ENCODE measurements around the gene BRPF3. TPM values are rescaled to one million over a fixed set of nuclear protein-coding genes. Genes with fewer than 3 reads are reported as not detected.

Gene BRPF3
- polyA plus RNA-seq, 4 donors, result 45.1 to 55.7 (median 52.9) TPM

DNA sequence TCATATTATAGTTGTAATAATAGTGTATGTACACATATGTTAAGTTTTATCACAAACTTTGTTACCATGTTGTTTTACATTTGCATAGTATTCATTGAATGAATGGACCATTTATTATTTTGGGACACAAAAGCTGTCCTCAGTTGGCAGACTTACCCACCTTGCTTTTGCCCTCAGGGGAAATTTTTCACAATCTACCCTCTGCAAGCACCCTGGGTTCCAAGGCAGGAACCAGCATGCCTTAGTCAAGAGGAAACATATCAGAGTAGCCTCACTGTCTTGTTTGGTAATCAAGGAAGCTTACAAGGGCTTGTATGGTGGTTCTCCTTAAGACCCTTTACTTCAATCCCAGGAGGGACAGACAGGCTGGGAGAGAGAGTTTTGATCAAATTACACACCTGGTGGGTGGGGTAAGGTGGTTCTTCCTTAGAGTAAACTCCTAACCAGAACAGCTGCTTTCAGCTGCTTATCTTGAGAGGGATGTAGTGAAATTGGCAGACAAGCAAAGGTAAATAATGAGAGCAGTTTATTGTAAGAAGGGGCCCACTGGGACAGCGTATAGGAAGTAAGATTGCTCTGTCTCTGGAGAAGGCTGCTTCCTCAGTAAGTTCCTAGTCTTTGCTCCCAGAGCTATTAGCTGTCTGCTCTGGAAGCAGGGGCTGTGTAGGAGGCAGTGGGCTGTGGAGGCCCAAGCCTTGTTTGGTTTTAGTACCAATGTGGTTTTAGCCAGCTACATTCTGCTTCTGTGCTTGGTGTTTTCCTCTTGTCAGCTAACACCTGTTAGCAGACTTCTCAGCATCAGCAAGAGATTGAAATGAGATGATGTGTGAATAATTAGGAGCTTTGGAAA, 31.1 kb downstream of the BRPF3 start:
- DNase-seq (ENCODE audit: low read depth in 4 of 4, low spot score in 3 of 4), result no peak

- DNase-seq (ENCODE audit: low read depth in 4 of 4, low spot score in 3 of 4), result no peak
These were observed 32.7 kb downstream of the BRPF3 start for GRCh38 chr6:36229223-36229622.

- DNase-seq (ENCODE audit: low read depth in 4 of 4, low spot score in 3 of 4), result no peak
These were observed 33.8 kb downstream of the BRPF3 start for GRCh38 chr6:36230371-36230770.

DNA sequence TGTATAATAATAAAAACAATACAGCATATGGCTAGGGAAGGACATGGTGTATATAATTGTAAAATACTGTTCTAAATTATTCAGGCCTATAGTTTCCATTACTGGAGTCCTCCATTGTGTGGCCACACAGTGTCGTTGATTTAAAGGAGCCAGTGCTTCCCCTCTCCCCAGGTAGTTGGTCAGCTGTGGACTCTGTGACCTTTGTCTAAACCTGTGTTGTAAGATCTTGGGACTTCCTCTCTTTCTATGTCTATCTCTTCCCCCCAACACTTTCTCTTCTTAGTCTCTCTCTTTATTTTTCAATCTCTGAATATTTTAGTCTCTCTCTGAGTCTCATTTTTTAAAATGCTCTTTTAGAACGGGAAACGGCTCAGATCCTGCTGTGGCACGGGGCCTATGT, 35.6 kb downstream of the BRPF3 start:
- DNase-seq (ENCODE audit: low read depth in 4 of 4, low spot score in 3 of 4), result no peak

- DNase-seq (ENCODE audit: low read depth in 4 of 4, low spot score in 3 of 4), result no peak
These were observed 38.8 kb downstream of the BRPF3 start for GRCh38 chr6:36235309-36235708.

- no peak for DNase-seq (ENCODE audit: low read depth in 4 of 4, low spot score in 3 of 4)
These were observed 39.3 kb downstream of the BRPF3 start for GRCh38 chr6:36235862-36236261.

- no peak for DNase-seq (ENCODE audit: low read depth in 4 of 4, low spot score in 3 of 4)
These were observed 43.2 kb downstream of the BRPF3 start for GRCh38 chr6:36239774-36240173.

DNA sequence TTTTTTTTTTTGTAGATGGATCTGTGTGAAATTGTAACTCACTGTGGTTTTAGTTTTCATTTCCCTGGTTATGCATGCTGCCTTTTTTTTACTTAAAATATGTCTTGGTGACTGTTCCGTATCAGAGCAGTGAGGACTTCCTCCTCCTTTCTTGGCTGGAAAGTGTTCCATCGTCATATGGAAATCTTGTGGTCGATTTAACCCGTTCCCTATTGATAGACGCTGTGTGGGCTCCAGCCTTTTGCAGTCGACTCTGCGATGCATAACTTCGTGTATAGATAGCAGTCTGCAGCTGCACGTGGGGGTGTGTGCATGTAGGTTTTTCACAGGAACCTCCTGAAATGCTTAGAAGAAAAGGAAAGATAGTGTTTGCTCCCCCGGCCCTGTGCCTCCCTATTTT, 45.2 kb downstream of the BRPF3 start:
- no peak for DNase-seq (ENCODE audit: low read depth in 4 of 4, low spot score in 3 of 4)

- no peak for DNase-seq (ENCODE audit: low read depth in 4 of 4, low spot score in 3 of 4)
These were observed 45.6 kb downstream of the BRPF3 start for GRCh38 chr6:36242161-36242560.

DNA sequence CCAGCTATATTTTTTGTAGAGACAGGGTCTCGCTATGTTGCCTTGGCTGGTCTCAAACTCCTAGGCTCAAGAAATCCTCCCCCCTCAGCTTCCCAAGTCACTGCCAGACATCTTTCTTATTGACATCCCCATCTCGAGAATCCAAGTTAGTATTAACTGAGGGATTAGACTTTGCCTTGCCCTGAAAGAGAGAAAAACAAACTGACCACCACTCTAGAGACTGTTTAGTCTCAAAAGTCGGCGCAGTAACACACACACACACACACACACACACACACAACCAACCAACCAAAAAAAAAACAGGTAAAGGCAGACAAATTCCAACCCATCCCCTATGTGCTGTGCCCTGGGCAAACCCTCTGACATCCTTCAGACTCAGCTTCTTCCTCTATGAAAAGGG, 46.1 kb downstream of the BRPF3 start:
- peak in 1 of 4 donors; percentile 25 for DNase-seq (ENCODE audit: low read depth in 4 of 4, low spot score in 3 of 4)

GRCh38 chr6:36243562-36244212, 47.1 kb downstream of the BRPF3 start:
- DNase-seq (ENCODE audit: low read depth in 4 of 4, low spot score in 3 of 4), result no peak

- DNase-seq (ENCODE audit: low read depth in 4 of 4, low spot score in 3 of 4), result peak in 1 of 4 donors; percentile 29
These were observed 48.2 kb downstream of the BRPF3 start for GRCh38 chr6:36244641-36245280.

- no peak for DNase-seq (ENCODE audit: low read depth in 4 of 4, low spot score in 3 of 4)
These were observed 49.1 kb downstream of the BRPF3 start for GRCh38 chr6:36245572-36246061.

DNA sequence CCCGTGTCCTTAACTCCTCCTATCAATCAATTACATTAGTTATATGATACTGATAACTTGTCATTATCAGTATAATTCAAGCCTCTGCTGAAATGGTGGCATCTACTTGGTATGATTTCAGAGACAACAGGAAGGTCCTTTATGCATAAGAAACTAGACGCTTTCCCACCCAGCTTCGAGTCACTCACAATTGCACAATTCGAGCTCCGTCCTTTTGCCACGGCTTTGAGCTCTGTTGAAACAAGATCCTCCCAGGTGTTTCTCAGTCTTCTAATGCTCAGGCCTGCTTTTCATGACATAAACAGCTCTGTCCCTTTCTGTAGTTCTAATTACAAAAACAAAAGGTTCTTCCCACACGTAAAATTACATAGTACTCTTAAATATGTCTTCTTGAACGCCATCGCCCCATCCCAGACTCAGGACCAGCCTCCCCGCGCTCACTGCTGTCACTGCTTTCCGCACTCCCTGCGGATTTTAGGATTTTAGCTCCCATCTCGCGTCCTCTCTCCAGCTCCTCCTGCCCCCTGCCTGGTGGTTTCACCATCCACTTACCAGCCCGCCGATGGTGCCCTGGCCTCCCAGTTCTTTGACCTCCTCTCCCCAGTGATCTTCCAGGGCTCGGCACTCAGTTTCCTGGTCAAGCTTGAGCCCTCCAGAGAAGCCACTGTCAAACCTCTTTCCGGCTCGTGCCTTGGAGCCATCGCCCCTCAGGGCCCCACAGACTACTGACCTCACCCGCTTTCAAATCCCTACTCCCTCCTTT, 50.1 kb downstream of the BRPF3 start:
- no peak for DNase-seq (ENCODE audit: low read depth in 4 of 4, low spot score in 3 of 4)

GRCh38 chr6:36247693-36248092, 51.1 kb downstream of the BRPF3 start:
- no peak for DNase-seq (ENCODE audit: low read depth in 4 of 4, low spot score in 3 of 4)

- DNase-seq (ENCODE audit: low read depth in 4 of 4, low spot score in 3 of 4), result no peak
These were observed 52.4 kb downstream of the BRPF3 start for GRCh38 chr6:36248980-36249379.

GRCh38 chr6:36249536-36249935, 53.0 kb downstream of the BRPF3 start:
- no peak for DNase-seq (ENCODE audit: low read depth in 4 of 4, low spot score in 3 of 4)

DNA sequence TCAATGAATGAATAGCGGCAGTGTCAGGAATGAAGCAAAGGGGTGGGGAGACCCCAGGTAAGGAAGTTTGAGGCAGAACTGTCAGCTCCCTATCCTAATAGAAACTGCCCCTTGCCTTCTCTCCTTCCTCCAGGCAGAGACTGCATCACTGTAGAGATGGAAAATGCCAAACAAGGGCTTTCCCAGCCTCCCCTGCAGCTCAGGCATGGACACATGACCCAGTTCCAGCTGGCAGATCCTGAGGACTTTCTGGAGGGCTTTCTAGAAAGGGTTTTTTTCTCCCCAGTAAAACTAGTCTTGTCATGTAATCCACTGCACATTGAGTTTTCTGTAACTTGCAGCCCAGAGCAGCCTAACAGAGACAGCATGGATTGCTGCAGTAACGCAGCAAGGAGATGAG, 55.5 kb downstream of the BRPF3 start:
- no peak for DNase-seq (ENCODE audit: low read depth in 4 of 4, low spot score in 3 of 4)

GRCh38 chr6:36263390-36264000, 67.0 kb downstream of the BRPF3 start:
- no peak for DNase-seq (ENCODE audit: low read depth in 4 of 4, low spot score in 3 of 4)

- DNase-seq (ENCODE audit: low read depth in 4 of 4, low spot score in 3 of 4), result no peak
These were observed 69.2 kb downstream of the BRPF3 start for GRCh38 chr6:36265744-36266143.

All from right renal pelvis (tissue), 4 donors.